ENCODE results near the gene EPN1. TPM values are rescaled to one million over a fixed set of nuclear protein-coding genes. Genes with fewer than 3 reads are reported as not detected.
A peak's percentile ranks its signal among the peaks of the same experiment; 100 is the strongest.

EPN1 gene
- total RNA-seq, 6 experiments from 2014 or later = 176 to 191 (median 185) TPM

GRCh38 chr19:55635856-55636440, 39.1 kb upstream of the EPN1 start:
- H3K36me3 Mint-ChIP-seq (ENCODE audit: low read depth) = peaks cover 42% of the 10 kb centered on the region
- TF ChIP-seq CTCF (IDR thresholded peaks at IDR 0.05) = no peak
- H3K4me1 Mint-ChIP-seq (ENCODE audit: low read depth) = peaks cover 67% of the 10 kb centered on the region
- no peak for DNase-seq
- peak overlapping the region; percentile 100 for H3K27ac Mint-ChIP-seq
- no peaks in the 10 kb centered on the region for H3K9me3 Mint-ChIP-seq
- H3K27me3 Mint-ChIP-seq (ENCODE audit: insufficient read depth) = peaks cover 9% of the 10 kb centered on the region
- H3K4me3 Mint-ChIP-seq = peak overlapping the region; percentile 100

GRCh38 chr19:55636723-55637122, 38.3 kb upstream of the EPN1 start:
- H3K27me3 Mint-ChIP-seq (ENCODE audit: insufficient read depth) = peaks cover 9% of the 10 kb centered on the region
- no peak for TF ChIP-seq CTCF (IDR thresholded peaks at IDR 0.05)
- H3K36me3 Mint-ChIP-seq (ENCODE audit: low read depth) = peaks cover 42% of the 10 kb centered on the region
- H3K9me3 Mint-ChIP-seq = no peaks in the 10 kb centered on the region
- no peak for DNase-seq
- peak overlapping the region; percentile 100 for H3K27ac Mint-ChIP-seq
- H3K4me3 Mint-ChIP-seq = peak overlapping the region; percentile 100
- H3K4me1 Mint-ChIP-seq (ENCODE audit: low read depth) = peaks cover 67% of the 10 kb centered on the region

GRCh38 chr19:55637534-55637933, 37.5 kb upstream of the EPN1 start:
- H3K4me3 Mint-ChIP-seq = no peak overlapping the region; the same call in 1 of the 2 replicates
- H3K27ac Mint-ChIP-seq = peak overlapping the region; percentile 75; the same call in 1 of the 2 replicates
- H3K4me1 Mint-ChIP-seq (ENCODE audit: low read depth) = peaks cover 68% of the 10 kb centered on the region
- no peak for DNase-seq
- TF ChIP-seq CTCF (IDR thresholded peaks at IDR 0.05) = no peak
- no peaks in the 10 kb centered on the region for H3K9me3 Mint-ChIP-seq
- peaks cover 42% of the 10 kb centered on the region for H3K36me3 Mint-ChIP-seq (ENCODE audit: low read depth)
- peaks cover 9% of the 10 kb centered on the region for H3K27me3 Mint-ChIP-seq (ENCODE audit: insufficient read depth)

- H3K27me3 Mint-ChIP-seq (ENCODE audit: insufficient read depth) = peaks cover 14% of the 10 kb centered on the region
- DNase-seq = peak; percentile 24
- peaks cover 71% of the 10 kb centered on the region for H3K4me1 Mint-ChIP-seq (ENCODE audit: low read depth)
- peak overlapping the region; percentile 56 for H3K27ac Mint-ChIP-seq
- no peaks in the 10 kb centered on the region for H3K9me3 Mint-ChIP-seq
- H3K4me3 Mint-ChIP-seq = peak overlapping the region; percentile 32; the same call in 1 of the 2 replicates
- peak; percentile 73 for TF ChIP-seq CTCF (IDR thresholded peaks at IDR 0.05)
- H3K36me3 Mint-ChIP-seq (ENCODE audit: low read depth) = peaks cover 49% of the 10 kb centered on the region
Measured at GRCh38 chr19:55638864-55639359, 36.1 kb upstream of the EPN1 start.

- H3K4me1 Mint-ChIP-seq (ENCODE audit: low read depth) = peaks cover 64% of the 10 kb centered on the region
- peak; percentile 67 for TF ChIP-seq CTCF (IDR thresholded peaks at IDR 0.05)
- DNase-seq = peak; percentile 19
Measured at GRCh38 chr19:55640043-55640576, 34.9 kb upstream of the EPN1 start.

More at GRCh38 chr19:55640043-55640576, 34.9 kb upstream of the EPN1 start:
- H3K4me3 Mint-ChIP-seq = peak overlapping the region; percentile 87
- H3K9me3 Mint-ChIP-seq = no peaks in the 10 kb centered on the region
- H3K36me3 Mint-ChIP-seq (ENCODE audit: low read depth) = peaks cover 44% of the 10 kb centered on the region
- H3K27me3 Mint-ChIP-seq (ENCODE audit: insufficient read depth) = peaks cover 9% of the 10 kb centered on the region
- H3K27ac Mint-ChIP-seq = peak overlapping the region; percentile 94

All from HFFc6 (cell line).